GM12878 (cell line): Measurements from ENCODE around the gene AP3D1. TPM values are rescaled to one million over a fixed set of nuclear protein-coding genes. Genes with fewer than 3 reads are reported as not detected.

ENCODE experiments used
- ATAC-seq: fragments of 200-7000 bp; cut with Tn5 transposase; 3 replicates; pipeline ENCODE4 v1.9.1; 2020; ENCODE audit warnings: mild to moderate bottlenecking, moderate library complexity
- Bru-seq: library from RNA; stranded (reverse); fragments of 400-500 nt; gene quantifications from one replicate; lab custom pipeline; 2021; lab: Mats Ljungman, UMichigan
- BruChase-seq, 2 experiments: library from RNA; stranded (reverse); fragments of 400-500 nt; gene quantifications; one replicate each; lab custom pipeline; 2021; lab: Mats Ljungman, UMichigan
- BruUV-seq: library from RNA; stranded (reverse); fragments of 400-500 nt; replicated peaks from 2 replicates; lab custom pipeline; 2021; lab: Mats Ljungman, UMichigan
- CTCF ChIA-PET: fragments of 300-600 bp; sonication (Branson Sonifier 250); formaldehyde crosslinking; extraction: SDS; loops from one replicate; lab custom pipeline; 2021; ENCODE audit warnings: inconsistent platforms; lab: Yijun Ruan, JAX
- POLR2A ChIA-PET: fragments of 350-600 bp; formaldehyde crosslinking; extraction: SDS; loops from one replicate; lab custom pipeline; 2021; ENCODE audit warnings: inconsistent platforms; lab: Charles Lee
- RAD21 ChIA-PET: fragments of 300-600 bp; sonication (Branson Sonifier 250); formaldehyde crosslinking; loops from one replicate; lab custom pipeline; 2023; ENCODE audit warnings: antibody characterized with exemption; ENCODE audit not compliant: unreplicated experiment; lab: Charles Lee
- SMC1A ChIA-PET: fragments of 300-600 bp; sonication (Branson Sonifier 250); formaldehyde crosslinking; loops from one replicate; lab custom pipeline; 2023; ENCODE audit not compliant: unreplicated experiment, uncharacterized antibody; lab: Charles Lee
- DNase-seq: peaks from one replicate; pipeline ENCODE4 v3.0.0-alpha.2; 2011; ENCODE audit warnings: low read depth, low spot score
- FAIRE-seq: peaks from 3 replicates; lab custom pipeline; 2011; peaks lifted over from hg19 to GRCh38; lab: Jason Lieb, UNC
- H2AFZ ChIP-seq: 2 replicates; pipeline ENCODE4 v1.6.0; 2011; ENCODE audit warnings: low read depth, low read length, control low read depth; ENCODE audit not compliant: control insufficient read depth
- H3K27ac ChIP-seq: 2 replicates; pipeline ENCODE4 v1.5.1; 2011; ENCODE audit warnings: control low read depth; ENCODE audit not compliant: control insufficient read depth, insufficient read depth
- H3K27me3 ChIP-seq, 2 experiments: replicated peaks in 1 of 2; 2 replicates each; pipeline versions ENCODE4 v1.6.0 to v1.6.1; 2011; ENCODE audit warnings: low read length in 1 of 2; ENCODE audit not compliant: control insufficient read depth in 2 of 2, insufficient read depth in 2 of 2
- H3K36me3 ChIP-seq, 2 experiments: 2 replicates each; pipeline ENCODE4 v1.5.1; 2011; ENCODE audit warnings: low read length in 1 of 2; ENCODE audit not compliant: control insufficient read depth in 2 of 2, insufficient read depth in 2 of 2
- H3K4me1 ChIP-seq: 2 replicates; pipeline ENCODE4 v1.6.1; 2011; ENCODE audit warnings: mild to moderate bottlenecking, low read length, moderate library complexity, mixed read lengths; ENCODE audit not compliant: control insufficient read depth, insufficient read depth
- H3K4me2 ChIP-seq: 2 replicates; pipeline ENCODE4 v1.6.0; 2011; ENCODE audit warnings: control low read depth; ENCODE audit not compliant: control insufficient read depth, insufficient read depth
- H3K4me3 ChIP-seq: fragments of 200-600 bp; sonication (generic); 2 replicates; pipeline ENCODE4 v1.5.1; 2016
- H3K79me2 ChIP-seq: 2 replicates; pipeline ENCODE4 v1.6.0; 2011; ENCODE audit warnings: low read length; ENCODE audit not compliant: control insufficient read depth, insufficient read depth
- H3K9ac ChIP-seq: 2 replicates; pipeline ENCODE4 v1.8.0; 2011; ENCODE audit warnings: low read length, control low read depth, mixed read lengths; ENCODE audit not compliant: control insufficient read depth, insufficient read depth
- H3K9me3 ChIP-seq: replicated peaks from 3 replicates; pipeline ENCODE4 v1.5.1; 2011; ENCODE audit warnings: mild to moderate bottlenecking, low read length; ENCODE audit not compliant: control insufficient read depth, insufficient read depth
- H4K20me1 ChIP-seq: 2 replicates; pipeline ENCODE4 v1.6.0; 2011; ENCODE audit not compliant: control insufficient read depth, insufficient read depth
- BHLHE40 ChIP-seq, 2 experiments: fragments of 450-650 bp in 1 of 2; IDR thresholded peaks; 2 replicates each; pipeline ENCODE4 v1.6.1; 2011 to 2017; ENCODE audit warnings: low read depth in 2 of 2, borderline replicate concordance in 1 of 2, improper control_type of control experiment in 1 of 2, low read length in 1 of 2, mild to moderate bottlenecking in 1 of 2
- BMI1 ChIP-seq: fragments of 450-650 bp; IDR thresholded peaks from 2 replicates; pipeline ENCODE4 v1.6.1; 2016; ENCODE audit warnings: mild to moderate bottlenecking, moderate library complexity, borderline replicate concordance
- ESRRA ChIP-seq: IDR thresholded peaks from 2 replicates; pipeline ENCODE4 v1.6.1; 2012; ENCODE audit warnings: mild to moderate bottlenecking, low read length, improper control_type of control experiment
- GATAD2B ChIP-seq: fragments of 450-650 bp; conservative IDR thresholded peaks from 2 replicates; pipeline ENCODE4 v1.6.1; 2017; ENCODE audit warnings: low read depth, mild to moderate bottlenecking, moderate library complexity
- TCF3 ChIP-seq: IDR thresholded peaks from 2 replicates; pipeline ENCODE4 v1.6.1; 2012; ENCODE audit warnings: low read depth, mild to moderate bottlenecking, low read length, borderline replicate concordance; ENCODE audit not compliant: insufficient read depth
- WGBS: methylation state at CpG from one replicate; pipeline ENCODE4 v1.1.6; 2016; ENCODE audit warnings: low lambda C conversion rate; ENCODE audit not compliant: insufficient replicate concordance, insufficient coverage; ENCODE audit errors: missing lambda C conversion rate; 5-methylcytosine and 5-hydroxymethylcytosine counted together
- in situ Hi-C: fragments of 300-500 bp; cut with MboI; formaldehyde crosslinking; loops from 9 replicates; pipeline ENCODE4 v1.14.3; 2018; ENCODE audit warnings: mixed read lengths
- intact Hi-C: fragments of 100-400 bp; cut with micrococcal nuclease; formaldehyde crosslinking; loops from one replicate; pipeline ENCODE4 v1.14.2; 2022; ENCODE audit not compliant: unreplicated experiment
- long read RNA-seq, 2 experiments: library from polyadenylated mRNA; unstranded; transcript quantifications; one replicate each; pipeline ENCODE4 v2.0.0, GENCODE V29; 2019 to 2020
- polyA minus RNA-seq, 3 experiments: library from RNA; depleted of rRNA, polyadenylated mRNA; stranded (reverse); fragments of >200 nt; gene quantifications; 2 replicates each; pipeline ENCODE4 v1.2.3, GENCODE V29; 2011
- polyA plus RNA-seq, 11 experiments: library from polyadenylated mRNA; depleted of rRNA in 4 of 11; unstranded in 6 of 11; stranded (reverse) in 5 of 11; fragments of >200 nt; fragmentation: Nextera tagmentation in 4 of 11; fragmentation: Illumina TruSeq in 1 of 11; extraction: Ambion mirVana in 4 of 11; extraction: Trizol in 1 of 11; gene quantifications; 1 replicate in 1 of 11; 2 replicates in 10 of 11; pipeline versions ENCODE4 v1.2.1 to v1.2.3, GENCODE V29; 2011 to 2016; ENCODE audit warnings: inconsistent platforms in 2 of 11, missing spikeins in 2 of 11, low read depth in 1 of 11
- total RNA-seq, 4 experiments: library from RNA; depleted of rRNA in 3 of 4; stranded (reverse); fragments of >200 nt in 3 of 4; fragmentation: Illumina TruSeq in 1 of 4; extraction: Trizol in 1 of 4; gene quantifications; 2 replicates each; pipeline versions ENCODE4 v1.2.1 to v1.2.3, GENCODE V29; 2013 to 2021
- TF ChIP-seq, protein P1 (sequence below): IDR thresholded peaks from 2 replicates; pipeline ENCODE4 v1.6.1; 2012; ENCODE audit warnings: mild to moderate bottlenecking, low read depth, low read length
- TF ChIP-seq, protein P2 (sequence below): fragments of 450-650 bp; IDR thresholded peaks from 2 replicates; pipeline ENCODE4 v1.6.1; 2016; ENCODE audit warnings: mild to moderate bottlenecking, moderate library complexity, borderline replicate concordance

AP3D1 gene
- 141 and 170 TPM in 2 replicates for total RNA-seq (2013; cell fraction: nucleolus; rRNA removed)
- total RNA-seq (2014; rRNA removed) (71.8 and 74.1 TPM in 2 replicates), total RNA-seq (2014; rRNA removed; fragmentation: Illumina TruSeq; extraction: Trizol) (25.6 and 26.7 TPM in 2 replicates), total RNA-seq (2021) (98.4 and 108 TPM in 2 replicates), polyA plus RNA-seq (2011; rRNA removed) (21.1 and 58.0 TPM in 2 replicates), polyA plus RNA-seq (2014; fragmentation: Illumina TruSeq; extraction: Trizol) (42.5 and 68.7 TPM in 2 replicates), polyA plus RNA-seq (2014; fragmentation: Nextera tagmentation; extraction: Ambion mirVana) (1 to 10 TPM; 1.5 to 3.0 TPM), polyA plus RNA-seq (2014; rRNA removed) (67.6 and 77.8 TPM in 2 replicates), polyA plus RNA-seq (2016; fragmentation: Nextera tagmentation; extraction: Ambion mirVana) (10 to 100 TPM; 19.4 to 60.2 TPM), polyA minus RNA-seq (2011; rRNA and poly(A)+ RNA removed) (83.2 and 90.6 TPM in 2 replicates), Bru-seq, nascent RNA (percentile 73 among the genes with signal in this experiment), BruChase-seq, experiment 1, labeled RNA remaining after a 6-hour chase (percentile 89 among the genes with signal in this experiment), BruChase-seq, experiment 2, labeled RNA remaining after a 2-hour chase (percentile 80 among the genes with signal in this experiment)
- polyA plus RNA-seq (2011; ENCODE audit: low read depth), result 50.7 TPM
- 88.7 and 101 TPM in 2 replicates for polyA plus RNA-seq (2011; cell fraction: cytosol; rRNA removed)
- polyA plus RNA-seq (2011; cell fraction: nucleus; rRNA removed), result 363 and 377 TPM in 2 replicates
- 74.6 and 86.8 TPM in 2 replicates for polyA plus RNA-seq (2012)
- polyA minus RNA-seq (2011; cell fraction: cytosol; rRNA and poly(A)+ RNA removed), result 49.0 and 54.4 TPM in 2 replicates
- 64.4 and 69.8 TPM in 2 replicates for polyA minus RNA-seq (2011; cell fraction: nucleus; rRNA and poly(A)+ RNA removed)
- long read RNA-seq, experiment 1, partial matches to known transcripts, result 9 of 11 reads
- long read RNA-seq, experiment 1, other reads (novel, unspliced or antisense), result 1 of 11 reads
- long read RNA-seq, experiment 2, partial matches to known transcripts, result 19 of 27 reads
- long read RNA-seq, experiment 2, other reads (novel, unspliced or antisense), result 5 of 27 reads

- ChIA-PET CTCF (interaction anchor here (0.6 to 1.1 kb wide), 8 partner anchors 10 to 485 kb away, joined by 3 to 9 read pairs (median 4); no protein-coding TSS in a partner anchor), RAD21 (interaction anchor here (0.7 to 2.0 kb wide), 12 partner anchors 9 to 470 kb away, joined by 3 to 13 read pairs (median 4); no protein-coding TSS in a partner anchor), SMC1A (interaction anchor here (0.6 to 1.6 kb wide), 12 partner anchors 9 to 215 kb away, joined by 3 to 5 read pairs (median 3); no protein-coding TSS in a partner anchor), POLR2A (interaction anchor here (0.5 to 3.1 kb wide), 9 partner anchors 15 to 254 kb away, joined by 3 to 28 read pairs (median 3); no protein-coding TSS in a partner anchor)
- H3K36me3 ChIP-seq, result no peaks in the 10 kb centered on the region; a peak in 1 of 4 replicates
- intact Hi-C loops (loop anchor here (2.0 kb wide), 1 partner anchor 67 kb away; no protein-coding TSS in a partner anchor), in situ Hi-C loops (loop anchor here (10.0 kb wide), 1 partner anchor 463 kb away; no protein-coding TSS in a partner anchor)
- BruUV-seq, result no TSS peak
- peak; percentile 89 for ATAC-seq
- DNase-seq, result peak; percentile 98
- peak within 1 kb of the TSS; percentile 85 for H3K4me2 ChIP-seq
- H3K9me3 ChIP-seq, result no peaks in the 10 kb centered on the region
- H3K9ac ChIP-seq, result peak within 1 kb of the TSS; percentile 98
- WGBS, result 3% methylated on average over 56 of the region's 74 CpGs
- H2AFZ ChIP-seq, result peak within 1 kb of the TSS; percentile 59
- FAIRE-seq, result peak; percentile 99
- H3K4me3 ChIP-seq, result peak within 1 kb of the TSS; percentile 96
- H4K20me1 ChIP-seq, result no peaks in the 10 kb centered on the region
- peak within 1 kb of the TSS; percentile 91 for H3K27ac ChIP-seq
- peaks cover 46% of the 10 kb centered on the region for H3K79me2 ChIP-seq
- no peaks in the 10 kb centered on the region for H3K27me3 ChIP-seq
- peaks cover 20% of the 10 kb centered on the region for H3K4me1 ChIP-seq
- TF ChIP-seq, protein P1, sequence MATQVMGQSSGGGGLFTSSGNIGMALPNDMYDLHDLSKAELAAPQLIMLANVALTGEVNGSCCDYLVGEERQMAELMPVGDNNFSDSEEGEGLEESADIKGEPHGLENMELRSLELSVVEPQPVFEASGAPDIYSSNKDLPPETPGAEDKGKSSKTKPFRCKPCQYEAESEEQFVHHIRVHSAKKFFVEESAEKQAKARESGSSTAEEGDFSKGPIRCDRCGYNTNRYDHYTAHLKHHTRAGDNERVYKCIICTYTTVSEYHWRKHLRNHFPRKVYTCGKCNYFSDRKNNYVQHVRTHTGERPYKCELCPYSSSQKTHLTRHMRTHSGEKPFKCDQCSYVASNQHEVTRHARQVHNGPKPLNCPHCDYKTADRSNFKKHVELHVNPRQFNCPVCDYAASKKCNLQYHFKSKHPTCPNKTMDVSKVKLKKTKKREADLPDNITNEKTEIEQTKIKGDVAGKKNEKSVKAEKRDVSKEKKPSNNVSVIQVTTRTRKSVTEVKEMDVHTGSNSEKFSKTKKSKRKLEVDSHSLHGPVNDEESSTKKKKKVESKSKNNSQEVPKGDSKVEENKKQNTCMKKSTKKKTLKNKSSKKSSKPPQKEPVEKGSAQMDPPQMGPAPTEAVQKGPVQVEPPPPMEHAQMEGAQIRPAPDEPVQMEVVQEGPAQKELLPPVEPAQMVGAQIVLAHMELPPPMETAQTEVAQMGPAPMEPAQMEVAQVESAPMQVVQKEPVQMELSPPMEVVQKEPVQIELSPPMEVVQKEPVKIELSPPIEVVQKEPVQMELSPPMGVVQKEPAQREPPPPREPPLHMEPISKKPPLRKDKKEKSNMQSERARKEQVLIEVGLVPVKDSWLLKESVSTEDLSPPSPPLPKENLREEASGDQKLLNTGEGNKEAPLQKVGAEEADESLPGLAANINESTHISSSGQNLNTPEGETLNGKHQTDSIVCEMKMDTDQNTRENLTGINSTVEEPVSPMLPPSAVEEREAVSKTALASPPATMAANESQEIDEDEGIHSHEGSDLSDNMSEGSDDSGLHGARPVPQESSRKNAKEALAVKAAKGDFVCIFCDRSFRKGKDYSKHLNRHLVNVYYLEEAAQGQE, result no peak
- no peak for TF ChIP-seq ESRRA
- TF ChIP-seq TCF3, result peak; percentile 76; the same call in 1 of the 2 replicates
- peak in 1 of 2 experiments; percentile 82; a peak in 3 of 4 replicates for TF ChIP-seq BHLHE40 (IDR thresholded peaks at IDR 0.05; ENCODE audit: borderline replicate concordance in 1 of 2, low read depth in 2 of 2, low read length in 1 of 2)
- peak; percentile 64 for TF ChIP-seq GATAD2B
- TF ChIP-seq, protein P2, sequence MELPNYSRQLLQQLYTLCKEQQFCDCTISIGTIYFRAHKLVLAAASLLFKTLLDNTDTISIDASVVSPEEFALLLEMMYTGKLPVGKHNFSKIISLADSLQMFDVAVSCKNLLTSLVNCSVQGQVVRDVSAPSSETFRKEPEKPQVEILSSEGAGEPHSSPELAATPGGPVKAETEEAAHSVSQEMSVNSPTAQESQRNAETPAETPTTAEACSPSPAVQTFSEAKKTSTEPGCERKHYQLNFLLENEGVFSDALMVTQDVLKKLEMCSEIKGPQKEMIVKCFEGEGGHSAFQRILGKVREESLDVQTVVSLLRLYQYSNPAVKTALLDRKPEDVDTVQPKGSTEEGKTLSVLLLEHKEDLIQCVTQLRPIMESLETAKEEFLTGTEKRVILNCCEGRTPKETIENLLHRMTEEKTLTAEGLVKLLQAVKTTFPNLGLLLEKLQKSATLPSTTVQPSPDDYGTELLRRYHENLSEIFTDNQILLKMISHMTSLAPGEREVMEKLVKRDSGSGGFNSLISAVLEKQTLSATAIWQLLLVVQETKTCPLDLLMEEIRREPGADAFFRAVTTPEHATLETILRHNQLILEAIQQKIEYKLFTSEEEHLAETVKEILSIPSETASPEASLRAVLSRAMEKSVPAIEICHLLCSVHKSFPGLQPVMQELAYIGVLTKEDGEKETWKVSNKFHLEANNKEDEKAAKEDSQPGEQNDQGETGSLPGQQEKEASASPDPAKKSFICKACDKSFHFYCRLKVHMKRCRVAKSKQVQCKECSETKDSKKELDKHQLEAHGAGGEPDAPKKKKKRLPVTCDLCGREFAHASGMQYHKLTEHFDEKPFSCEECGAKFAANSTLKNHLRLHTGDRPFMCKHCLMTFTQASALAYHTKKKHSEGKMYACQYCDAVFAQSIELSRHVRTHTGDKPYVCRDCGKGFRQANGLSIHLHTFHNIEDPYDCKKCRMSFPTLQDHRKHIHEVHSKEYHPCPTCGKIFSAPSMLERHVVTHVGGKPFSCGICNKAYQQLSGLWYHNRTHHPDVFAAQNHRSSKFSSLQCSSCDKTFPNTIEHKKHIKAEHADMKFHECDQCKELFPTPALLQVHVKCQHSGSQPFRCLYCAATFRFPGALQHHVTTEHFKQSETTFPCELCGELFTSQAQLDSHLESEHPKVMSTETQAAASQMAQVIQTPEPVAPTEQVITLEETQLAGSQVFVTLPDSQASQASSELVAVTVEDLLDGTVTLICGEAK, result peak; percentile 87; the same call in 1 of the 2 replicates
- peak; percentile 95 for TF ChIP-seq BMI1
These were observed at the start of gene AP3D1 for GRCh38 chr19:2151339-2152229. AP3D1 (minus strand) TSS chr19:2151566; CDS start chr19:2151334, 232 bp downstream.
